Stimulated activated CD4-positive, alpha-beta T cell treated with anti-CD3 and anti-CD28 coated beads, Interleukin-1b, Interleukin-23, amount 100 ng/mL, for 48 hours (primary cell): Measurements from ENCODE around the gene AP1B1.

ENCODE experiments used
- DNase-seq: peaks from one replicate; pipeline ENCODE4 v3.0.0-alpha.2; 2020

Gene AP1B1

DNA sequence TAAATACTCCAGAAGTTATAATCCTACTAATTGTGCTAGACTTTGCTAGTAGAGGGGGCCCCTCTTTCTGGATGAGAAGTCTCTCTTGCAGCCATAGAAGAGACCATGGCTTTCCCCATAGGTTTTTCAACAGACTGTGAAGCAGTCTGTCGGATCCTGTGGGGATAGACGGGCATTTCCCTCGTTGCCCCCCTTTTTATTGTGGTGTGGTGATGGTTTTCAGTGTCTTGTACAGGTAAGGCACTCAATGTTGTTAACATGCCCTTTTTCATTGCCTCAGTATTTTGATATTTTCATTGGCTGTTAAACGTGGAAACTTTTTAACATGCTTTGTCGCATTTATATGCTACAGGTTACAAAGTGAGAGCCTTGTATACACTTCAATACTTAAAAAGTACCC lies 98.3 kb downstream of the AP1B1 start:
- DNase-seq, result no peak

GRCh38 chr22:29288837-29289236 lies 99.5 kb downstream of the AP1B1 start:
- DNase-seq, result no peak

- no peak for DNase-seq
Observed at GRCh38 chr22:29284196-29284595, 104.2 kb downstream of the AP1B1 start.

DNA sequence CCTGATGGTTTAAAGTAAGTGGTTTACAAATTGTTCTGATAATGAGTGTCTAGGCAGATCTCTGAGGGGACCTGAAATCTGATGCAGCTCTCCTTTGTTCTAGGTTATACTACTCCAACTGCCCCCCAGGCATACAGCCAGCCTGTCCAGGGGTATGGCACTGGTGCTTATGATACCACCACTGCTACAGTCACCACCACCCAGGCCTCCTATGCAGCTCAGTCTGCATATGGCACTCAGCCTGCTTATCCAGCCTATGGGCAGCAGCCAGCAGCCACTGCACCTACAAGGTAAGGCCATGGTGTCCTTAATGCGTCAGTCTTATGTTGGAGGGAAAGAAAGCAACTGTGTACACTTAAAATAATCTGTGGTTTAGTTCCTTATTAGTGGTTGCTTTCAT lies 110.4 kb downstream of the AP1B1 start:
- DNase-seq, result no peak
